ENCODE results near the gene MIA. TPM values are rescaled to one million over a fixed set of nuclear protein-coding genes. Genes with fewer than 3 reads are reported as not detected.

MIA gene
- total RNA-seq, 1 experiment from 2014 or later = not detected

- Histone ChIP-seq H2BK20ac (ENCODE audit: low read depth, low read length, poor library complexity, severe bottlenecking) (no peak overlapping the region), H3K56ac (ENCODE audit: insufficient read length, low read depth, low read length) (no peak overlapping the region)
These were observed 34.6 kb upstream of the MIA start for GRCh38 chr19:40740747-40741146.

More at GRCh38 chr19:40740747-40741146, 34.6 kb upstream of the MIA start:
- no peak overlapping the region for H2BK120ac ChIP-seq (ENCODE audit: low read depth, low read length, poor library complexity, severe bottlenecking)
- H3K4me1 ChIP-seq (ENCODE audit: insufficient read depth, low read length) = 0 out of 2 replicates have a peak, but pooled peaks cover 4% of the 10 kb centered on the region
- H3K27ac ChIP-seq (ENCODE audit: insufficient read length, low read depth, low read length) = no peak overlapping the region
- H3K18ac ChIP-seq (ENCODE audit: insufficient read length, low read depth, low read length) = no peak overlapping the region
- H3K14ac ChIP-seq (ENCODE audit: insufficient read depth, low read length) = no peak overlapping the region
- H4K8ac ChIP-seq (replicated peaks; ENCODE audit: insufficient read length, low read depth, low read length) = no peak overlapping the region
- H3T11ph ChIP-seq (ENCODE audit: low read length) = no peak overlapping the region
- peak overlapping the region in 2 of 3 experiments; percentile 51 to 92; a peak in 4 of 7 replicates for H3K27ac Mint-ChIP-seq
- H3K27me3 ChIP-seq (ENCODE audit: insufficient read depth, low read length) = no peaks in the 10 kb centered on the region
- H3K4me3 Mint-ChIP-seq = no peak overlapping the region
- no peak overlapping the region for H2BK15ac ChIP-seq (ENCODE audit: low read depth, low read length)
- DNase-seq = no peak
- no peak overlapping the region for H3K4me2 ChIP-seq (ENCODE audit: insufficient read depth, insufficient read length, low read length)
- no peak overlapping the region for H3K9ac ChIP-seq (ENCODE audit: extremely low read depth, insufficient read length, low read length)
- peaks cover 6 to 37% (median 30%) of the 10 kb centered on the region in 3 experiments; a peak in 6 of 7 replicates for H3K36me3 Mint-ChIP-seq (ENCODE audit: insufficient read depth in 1 of 3, low read depth in 3 of 3)
- H3K27me3 Mint-ChIP-seq (ENCODE audit: low read depth) = no peaks in the 10 kb centered on the region
- H3K4me1 Mint-ChIP-seq = peaks cover 11 to 15% of the 10 kb centered on the region in 2 experiments
- TF ChIP-seq CTCF (conservative IDR thresholded peaks at IDR 0.05) = no peak
- H3K23ac ChIP-seq (ENCODE audit: insufficient read length, low read depth, low read length) = no peak overlapping the region
- H3K4ac ChIP-seq (ENCODE audit: low read depth, low read length) = no peak overlapping the region
- H2AFZ ChIP-seq (ENCODE audit: low read length) = no peak overlapping the region
- no peaks in the 10 kb centered on the region for H3K9me3 ChIP-seq (ENCODE audit: control insufficient read depth, low read depth, low read length)
- H4K5ac ChIP-seq (ENCODE audit: insufficient read length, low read depth, low read length) = no peak overlapping the region
- H4K20me1 ChIP-seq (ENCODE audit: control insufficient read depth, insufficient read depth, insufficient read length) = no peaks in the 10 kb centered on the region
- H3K23me2 ChIP-seq (ENCODE audit: insufficient read length, low read depth, low read length, poor library complexity, severe bottlenecking) = no peaks in the 10 kb centered on the region
- H4K91ac ChIP-seq (ENCODE audit: insufficient read length, low read depth, low read length) = no peak overlapping the region
- H2AK5ac ChIP-seq (ENCODE audit: insufficient read length, low read length) = no peak overlapping the region
- no peaks in the 10 kb centered on the region for H3K79me2 ChIP-seq (ENCODE audit: insufficient read depth, low read length)
- H2BK5ac ChIP-seq (ENCODE audit: insufficient read length, low read length) = no peak overlapping the region
- no peaks in the 10 kb centered on the region for H3K9me3 Mint-ChIP-seq
- WGBS (ENCODE audit: extremely low coverage, insufficient read length, low lambda C conversion rate) = no CpG with 5 or more reads among the region's 6 CpGs
- no peak overlapping the region for H2BK12ac ChIP-seq (ENCODE audit: insufficient read length, low read depth, low read length)
- H3K79me1 ChIP-seq (ENCODE audit: insufficient read depth, low read depth, low read length, poor library complexity, severe bottlenecking) = no peaks in the 10 kb centered on the region
